HepG2 (cell line): ENCODE data around the gene UNC93A. TPM values are rescaled to one million over a fixed set of nuclear protein-coding genes. Genes with fewer than 3 reads are reported as not detected.

Source experiments
- ATAC-seq: fragments of 200-7000 bp; cut with Tn5 transposase; 3 replicates; pipeline ENCODE4 v1.9.1; 2020; ENCODE audit warnings: mild to moderate bottlenecking, moderate library complexity
- BruUV-seq: library from RNA; stranded (reverse); fragments of 400-500 nt; replicated peaks from 2 replicates; lab custom pipeline; 2021; lab: Mats Ljungman, UMichigan
- CTCF ChIA-PET: fragments of 300-600 bp; formaldehyde crosslinking; extraction: SDS; loops from one replicate; lab custom pipeline; 2021; ENCODE audit warnings: low total read pairs, inconsistent platforms, low intra/inter-chr PET ratio; lab: Yijun Ruan, JAX
- POLR2A ChIA-PET: fragments of 350-600 bp; sonication (Branson Sonifier 250); formaldehyde crosslinking; loops from one replicate; lab custom pipeline; 2020; ENCODE audit warnings: antibody characterized with exemption, inconsistent platforms; lab: Yijun Ruan, JAX
- DNase-seq: peaks from one replicate; pipeline ENCODE4 v3.0.0-alpha.2; 2015; ENCODE audit warnings: low spot score
- FAIRE-seq: peaks from 3 replicates; lab custom pipeline; 2011; peaks lifted over from hg19 to GRCh38; lab: Jason Lieb, UNC
- H2AFZ ChIP-seq: one replicate; pipeline ENCODE4 v1.6.1; 2011; ENCODE audit warnings: low read length, inconsistent platforms
- H3K27ac ChIP-seq: fragments of 300-600 bp; 3 replicates; pipeline ENCODE4 v1.8.0; 2011; ENCODE audit warnings: mixed run types, mild to moderate bottlenecking, mixed read lengths, low read length, inconsistent platforms; ENCODE audit not compliant: insufficient read depth; ENCODE audit errors: extremely low read length
- H3K27me3 ChIP-seq, 2 experiments: fragments of 200-600 bp in 1 of 2; 2 replicates in 1 of 2; 3 replicates in 1 of 2; pipeline versions ENCODE4 v1.6.0 to v1.8.0; 2011; ENCODE audit warnings: low read length in 2 of 2, mild to moderate bottlenecking in 2 of 2, moderate library complexity in 2 of 2, inconsistent platforms in 1 of 2; ENCODE audit not compliant: insufficient read depth in 2 of 2, control insufficient read depth in 1 of 2
- H3K36me3 ChIP-seq, 2 experiments: fragments of 200-600 bp in 1 of 2; replicated peaks in 1 of 2; 2 replicates in 1 of 2; 3 replicates in 1 of 2; pipeline versions ENCODE4 v1.5.1 to v1.8.0; 2011; ENCODE audit warnings: low read length in 2 of 2, inconsistent platforms in 1 of 2; ENCODE audit not compliant: insufficient read depth in 2 of 2, control insufficient read depth in 1 of 2
- H3K4me1 ChIP-seq: 2 replicates; pipeline ENCODE4 v1.5.1; 2012; ENCODE audit warnings: low read length, inconsistent platforms; ENCODE audit not compliant: insufficient read depth
- H3K4me2 ChIP-seq: 2 replicates; pipeline ENCODE4 v1.6.0; 2011; ENCODE audit warnings: low read depth, low read length, inconsistent platforms
- H3K4me3 ChIP-seq, 3 experiments: fragments of 200-600 bp in 1 of 3; sonication (generic), shearing (Covaris generic) in 1 of 3; replicated peaks in 1 of 3; 2 replicates each; pipeline ENCODE4 v1.5.1; 2011 to 2016; ENCODE audit warnings: low read length in 3 of 3, inconsistent platforms in 2 of 3, low read depth in 2 of 3, mild to moderate bottlenecking in 2 of 3, control low read depth in 1 of 3, mixed read lengths in 1 of 3; ENCODE audit not compliant: insufficient read depth in 1 of 3
- H3K79me2 ChIP-seq: one replicate; pipeline ENCODE4 v1.6.1; 2011; ENCODE audit warnings: low read length, inconsistent platforms; ENCODE audit not compliant: insufficient read depth
- H3K9ac ChIP-seq: 2 replicates; pipeline ENCODE4 v1.6.0; 2011; ENCODE audit warnings: mild to moderate bottlenecking, low read depth, low read length, inconsistent platforms; ENCODE audit not compliant: insufficient read depth
- H3K9me3 ChIP-seq: 2 replicates; pipeline ENCODE4 v1.5.1; 2012; ENCODE audit warnings: mild to moderate bottlenecking, low read length
- H4K20me1 ChIP-seq: 2 replicates; pipeline ENCODE4 v1.6.0; 2011; ENCODE audit warnings: inconsistent platforms, mild to moderate bottlenecking, low read length, moderate library complexity; ENCODE audit not compliant: insufficient read depth
- ATRX ChIP-seq: sonication (generic); formaldehyde crosslinking; IDR thresholded peaks from 2 replicates; pipeline ENCODE4 v1.4.0; 2020; ENCODE audit warnings: missing genetic modification reagents, borderline replicate concordance
- ONECUT2 ChIP-seq: sonication (generic); formaldehyde crosslinking; IDR thresholded peaks from 2 replicates; pipeline ENCODE4 v1.4.0; 2020; ENCODE audit warnings: missing genetic modification reagents
- RFXANK ChIP-seq: IDR thresholded peaks from 2 replicates; pipeline ENCODE4 v1.6.1; 2016
- SOX13 ChIP-seq, 3 experiments: fragments of 450-650 bp in 1 of 3; sonication (generic) in 1 of 3; formaldehyde crosslinking in 1 of 3; IDR thresholded peaks in 2 of 3; conservative IDR thresholded peaks in 1 of 3; 2 replicates each; pipeline versions ENCODE4 v1.5.0 to v1.6.1; 2016 to 2020; ENCODE audit warnings: antibody characterized with exemption in 1 of 3, mild to moderate bottlenecking in 1 of 3, missing compliant biosample characterization in 1 of 3, missing genetic modification reagents in 1 of 3, moderate library complexity in 1 of 3
- SRSF4 ChIP-seq: fragments of 200-400 bp; formaldehyde crosslinking; IDR thresholded peaks from one replicate; pipeline ENCODE4 v1.6.1; 2018; ENCODE audit warnings: mild to moderate bottlenecking, low read depth, low read length, moderate library complexity; ENCODE audit not compliant: poor library complexity, severe bottlenecking
- TEAD3 ChIP-seq: optimal IDR thresholded peaks from 2 replicates; pipeline ENCODE3; 2016; ENCODE audit warnings: borderline replicate concordance
- YEATS4 ChIP-seq: sonication (generic); formaldehyde crosslinking; IDR thresholded peaks from 2 replicates; pipeline ENCODE4 v1.4.0; 2020; ENCODE audit warnings: missing genetic modification reagents, borderline replicate concordance
- ZFX ChIP-seq: sonication (generic); formaldehyde crosslinking; IDR thresholded peaks from 2 replicates; pipeline ENCODE4 v1.4.0; 2020; ENCODE audit warnings: mild to moderate bottlenecking, low read depth, missing genetic modification reagents, moderate library complexity
- ZMAT3 ChIP-seq: sonication (generic); formaldehyde crosslinking; conservative IDR thresholded peaks from 2 replicates; pipeline ENCODE4 v1.7.0; 2021; ENCODE audit warnings: missing genetic modification reagents
- ZNF460 ChIP-seq: sonication (generic); formaldehyde crosslinking; IDR thresholded peaks from 2 replicates; pipeline ENCODE4 v1.5.1; 2020; ENCODE audit warnings: missing genetic modification reagents, mild to moderate bottlenecking, borderline replicate concordance
- WGBS: methylation state at CpG from one replicate; pipeline ENCODE4 v1.1.6; 2017; ENCODE audit warnings: low lambda C conversion rate; 5-methylcytosine and 5-hydroxymethylcytosine counted together
- in situ Hi-C: cut with HindIII; loops from 2 replicates; pipeline ENCODE4 v1.10.0; 2017; ENCODE audit warnings: low pct_unique_long_range_greater_than_20kb; ENCODE audit not compliant: extremely low pct_ligation_motif_present
- intact Hi-C: fragments of 100-400 bp; cut with micrococcal nuclease; formaldehyde crosslinking; loops from one replicate; pipeline ENCODE4 v1.10.0; 2022; ENCODE audit not compliant: unreplicated experiment
- polyA plus RNA-seq, 8 experiments: library from polyadenylated mRNA; depleted of rRNA in 3 of 8; stranded (reverse) in 7 of 8; unstranded in 1 of 8; fragments of >200 nt; fragmentation: Illumina TruSeq in 4 of 8; extraction: Trizol in 4 of 8; gene quantifications; 2 replicates each; pipeline versions ENCODE4 v1.2.1 to v1.2.3, GENCODE V29; 2011 to 2016; ENCODE audit warnings: low read depth in 4 of 8, missing spikeins in 1 of 8, mixed read lengths in 1 of 8; ENCODE audit not compliant: insufficient read depth in 1 of 8
- total RNA-seq, 5 experiments: library from RNA; depleted of rRNA; stranded (reverse); fragments of >200 nt; fragmentation: Illumina TruSeq; extraction: Trizol; gene quantifications; 2 replicates each; pipeline ENCODE4 v1.2.3, GENCODE V29; 2016; ENCODE audit warnings: low read depth in 1 of 5
- TF ChIP-seq, protein P1 (sequence below): sonication (generic); formaldehyde crosslinking; IDR thresholded peaks from 2 replicates; pipeline ENCODE4 v1.4.0; 2020; ENCODE audit warnings: missing genetic modification reagents
- TF ChIP-seq, protein P2 (sequence below): sonication (generic); formaldehyde crosslinking; IDR thresholded peaks from 2 replicates; pipeline ENCODE4 v1.5.0; 2020; ENCODE audit warnings: missing genetic modification reagents, mild to moderate bottlenecking, borderline replicate concordance
- TF ChIP-seq, protein P3 (sequence below): sonication (generic); formaldehyde crosslinking; conservative IDR thresholded peaks from 2 replicates; pipeline ENCODE4 v1.4.0; 2020; ENCODE audit warnings: missing genetic modification reagents
- TF ChIP-seq, protein P4 (sequence below): sonication (generic); formaldehyde crosslinking; IDR thresholded peaks from 2 replicates; pipeline ENCODE4 v1.4.0; 2020; ENCODE audit warnings: missing genetic modification reagents

UNC93A gene
- total and polyA plus RNA-seq, 2 of the 13 experiments (the other 11 are each of a cell fraction or from before 2014, with no cell fraction given): 11.0 to 42.7 TPM

DNA sequence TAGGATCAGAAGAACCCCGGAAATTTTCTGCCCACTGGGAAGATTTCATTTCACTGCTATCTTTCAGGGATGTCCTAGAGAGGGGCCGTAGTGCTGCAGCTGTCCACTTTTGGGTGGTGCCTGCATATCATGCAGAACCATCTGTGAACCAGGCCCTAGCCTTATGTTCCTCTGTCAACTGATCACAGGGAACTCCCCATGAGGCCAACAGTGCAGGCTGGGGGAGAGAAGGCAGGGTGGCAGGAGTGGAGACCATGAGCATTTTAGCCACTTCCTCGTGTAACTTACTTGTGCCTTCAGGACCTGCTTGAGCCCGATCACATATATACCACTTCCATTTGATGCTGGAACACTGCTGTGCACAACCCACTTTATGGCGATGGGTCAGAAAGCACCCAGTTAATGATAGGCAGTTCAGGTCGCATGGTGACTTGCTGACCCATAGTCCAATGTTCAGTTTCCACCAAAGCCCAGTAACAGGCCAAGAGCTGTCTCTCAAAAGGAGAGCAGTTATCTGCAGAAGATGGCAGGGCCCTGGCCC lies 48.5 kb upstream of the UNC93A start (continued):
- peak; percentile 35; the same call in 1 of the 2 replicates for TF ChIP-seq ZFX (CRISPR knock-in tag)

DNA sequence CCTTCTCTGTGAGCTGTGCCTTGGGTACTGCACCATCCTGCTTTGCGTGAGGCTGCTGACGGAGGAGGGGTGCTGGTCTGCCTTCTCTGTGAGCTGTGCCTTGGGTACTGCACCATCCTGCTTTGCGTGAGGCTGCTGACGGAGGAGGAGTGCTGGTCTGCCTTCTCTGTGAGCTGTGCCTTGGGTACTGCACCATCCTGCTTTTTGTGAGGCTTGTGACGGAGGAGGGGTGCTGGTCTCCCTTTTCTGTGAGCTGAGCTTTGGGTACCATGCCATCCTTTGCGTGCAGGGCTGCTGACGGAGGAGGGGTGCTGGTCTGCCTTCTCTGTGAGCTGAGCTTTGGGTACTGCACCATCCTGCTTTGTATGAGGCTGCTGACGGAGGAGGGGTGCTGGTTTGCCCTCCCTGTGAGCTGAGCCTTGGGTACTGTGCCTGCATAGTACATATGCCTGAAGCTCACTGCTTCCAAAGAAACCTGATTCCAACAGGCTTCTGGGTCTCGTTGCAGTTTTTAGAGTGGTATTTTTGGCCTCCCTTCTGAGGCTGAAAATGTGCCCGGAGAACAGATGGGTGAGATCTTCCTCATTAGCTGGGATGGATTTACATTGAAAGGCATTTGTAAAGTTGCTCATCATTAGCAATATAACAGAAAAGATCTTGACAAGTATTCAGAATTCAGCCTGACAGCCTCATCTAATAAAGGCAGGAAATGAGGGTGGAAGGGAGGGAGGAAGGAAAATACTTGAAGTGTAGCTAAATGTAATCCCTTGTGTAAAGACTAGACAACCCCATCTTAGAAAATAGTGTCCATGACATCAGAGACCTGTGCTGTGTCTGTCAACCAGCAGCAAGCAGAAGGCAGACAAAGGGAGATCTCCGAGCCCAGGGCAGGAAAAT lies 46.8 kb upstream of the UNC93A start:
- ATAC-seq (no peak), FAIRE-seq (no peak), DNase-seq (no peak)
- 95% methylated on average over 7 of the region's 11 CpGs for WGBS
- H3K79me2 ChIP-seq: no peaks in the 10 kb centered on the region
- no peaks in the 10 kb centered on the region for H3K9me3 ChIP-seq
- no TSS peak for BruUV-seq
- ChIA-PET POLR2A (interaction anchor here (0.7 to 2.0 kb wide), 2 partner anchors 12 to 25 kb away, joined by 4 to 6 read pairs; no protein-coding TSS in a partner anchor), CTCF (no interaction called here)
- H3K27ac ChIP-seq: no peak overlapping the region
- peaks cover 78% of the 10 kb centered on the region for H3K4me1 ChIP-seq
- H3K9ac ChIP-seq: no peak overlapping the region
- in situ Hi-C loops (no loop called here), intact Hi-C loops (no loop called here)
- H3K36me3 ChIP-seq: no peaks in the 10 kb centered on the region
- no peaks in the 10 kb centered on the region for H4K20me1 ChIP-seq
- no peak overlapping the region for H3K4me3 ChIP-seq
- no peak overlapping the region for H3K4me2 ChIP-seq
- no peak overlapping the region for H2AFZ ChIP-seq
- no peaks in the 10 kb centered on the region for H3K27me3 ChIP-seq
- TF ChIP-seq ONECUT2 (CRISPR knock-in tag) (no peak), TEAD3 (CRISPR knock-in tag) (no peak), SOX13 (IDR thresholded peaks at IDR 0.05) (no peak), SOX13 (CRISPR knock-in tag; conservative IDR thresholded peaks at IDR 0.05 in 1 of 2, IDR thresholded peaks at IDR 0.05 in 1 of 2) (no peak), YEATS4 (CRISPR knock-in tag) (no peak), SRSF4 (no peak), ATRX (no peak), ZMAT3 (CRISPR knock-in tag) (no peak), ZNF460 (CRISPR knock-in tag) (no peak), RFXANK (no peak)
- TF ChIP-seq, protein P1, sequence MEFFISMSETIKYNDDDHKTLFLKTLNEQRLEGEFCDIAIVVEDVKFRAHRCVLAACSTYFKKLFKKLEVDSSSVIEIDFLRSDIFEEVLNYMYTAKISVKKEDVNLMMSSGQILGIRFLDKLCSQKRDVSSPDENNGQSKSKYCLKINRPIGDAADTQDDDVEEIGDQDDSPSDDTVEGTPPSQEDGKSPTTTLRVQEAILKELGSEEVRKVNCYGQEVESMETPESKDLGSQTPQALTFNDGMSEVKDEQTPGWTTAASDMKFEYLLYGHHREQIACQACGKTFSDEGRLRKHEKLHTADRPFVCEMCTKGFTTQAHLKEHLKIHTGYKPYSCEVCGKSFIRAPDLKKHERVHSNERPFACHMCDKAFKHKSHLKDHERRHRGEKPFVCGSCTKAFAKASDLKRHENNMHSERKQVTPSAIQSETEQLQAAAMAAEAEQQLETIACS (CRISPR knock-in tag): no peak
- TF ChIP-seq, protein P2, sequence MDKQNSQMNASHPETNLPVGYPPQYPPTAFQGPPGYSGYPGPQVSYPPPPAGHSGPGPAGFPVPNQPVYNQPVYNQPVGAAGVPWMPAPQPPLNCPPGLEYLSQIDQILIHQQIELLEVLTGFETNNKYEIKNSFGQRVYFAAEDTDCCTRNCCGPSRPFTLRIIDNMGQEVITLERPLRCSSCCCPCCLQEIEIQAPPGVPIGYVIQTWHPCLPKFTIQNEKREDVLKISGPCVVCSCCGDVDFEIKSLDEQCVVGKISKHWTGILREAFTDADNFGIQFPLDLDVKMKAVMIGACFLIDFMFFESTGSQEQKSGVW (CRISPR knock-in tag): no peak
- TF ChIP-seq, protein P3, sequence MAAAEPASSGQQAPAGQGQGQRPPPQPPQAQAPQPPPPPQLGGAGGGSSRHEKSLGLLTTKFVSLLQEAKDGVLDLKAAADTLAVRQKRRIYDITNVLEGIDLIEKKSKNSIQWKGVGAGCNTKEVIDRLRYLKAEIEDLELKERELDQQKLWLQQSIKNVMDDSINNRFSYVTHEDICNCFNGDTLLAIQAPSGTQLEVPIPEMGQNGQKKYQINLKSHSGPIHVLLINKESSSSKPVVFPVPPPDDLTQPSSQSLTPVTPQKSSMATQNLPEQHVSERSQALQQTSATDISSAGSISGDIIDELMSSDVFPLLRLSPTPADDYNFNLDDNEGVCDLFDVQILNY (CRISPR knock-in tag): no peak
- TF ChIP-seq, protein P4, sequence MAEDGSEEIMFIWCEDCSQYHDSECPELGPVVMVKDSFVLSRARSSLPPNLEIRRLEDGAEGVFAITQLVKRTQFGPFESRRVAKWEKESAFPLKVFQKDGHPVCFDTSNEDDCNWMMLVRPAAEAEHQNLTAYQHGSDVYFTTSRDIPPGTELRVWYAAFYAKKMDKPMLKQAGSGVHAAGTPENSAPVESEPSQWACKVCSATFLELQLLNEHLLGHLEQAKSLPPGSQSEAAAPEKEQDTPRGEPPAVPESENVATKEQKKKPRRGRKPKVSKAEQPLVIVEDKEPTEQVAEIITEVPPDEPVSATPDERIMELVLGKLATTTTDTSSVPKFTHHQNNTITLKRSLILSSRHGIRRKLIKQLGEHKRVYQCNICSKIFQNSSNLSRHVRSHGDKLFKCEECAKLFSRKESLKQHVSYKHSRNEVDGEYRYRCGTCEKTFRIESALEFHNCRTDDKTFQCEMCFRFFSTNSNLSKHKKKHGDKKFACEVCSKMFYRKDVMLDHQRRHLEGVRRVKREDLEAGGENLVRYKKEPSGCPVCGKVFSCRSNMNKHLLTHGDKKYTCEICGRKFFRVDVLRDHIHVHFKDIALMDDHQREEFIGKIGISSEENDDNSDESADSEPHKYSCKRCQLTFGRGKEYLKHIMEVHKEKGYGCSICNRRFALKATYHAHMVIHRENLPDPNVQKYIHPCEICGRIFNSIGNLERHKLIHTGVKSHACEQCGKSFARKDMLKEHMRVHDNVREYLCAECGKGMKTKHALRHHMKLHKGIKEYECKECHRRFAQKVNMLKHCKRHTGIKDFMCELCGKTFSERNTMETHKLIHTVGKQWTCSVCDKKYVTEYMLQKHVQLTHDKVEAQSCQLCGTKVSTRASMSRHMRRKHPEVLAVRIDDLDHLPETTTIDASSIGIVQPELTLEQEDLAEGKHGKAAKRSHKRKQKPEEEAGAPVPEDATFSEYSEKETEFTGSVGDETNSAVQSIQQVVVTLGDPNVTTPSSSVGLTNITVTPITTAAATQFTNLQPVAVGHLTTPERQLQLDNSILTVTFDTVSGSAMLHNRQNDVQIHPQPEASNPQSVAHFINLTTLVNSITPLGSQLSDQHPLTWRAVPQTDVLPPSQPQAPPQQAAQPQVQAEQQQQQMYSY (CRISPR knock-in tag): no peak
